GM12864 (cell line): Measurements from ENCODE around the gene CADM1.

Source experiments
- DNase-seq: peaks from one replicate; pipeline ENCODE4 v3.0.0-alpha.2; 2011; ENCODE audit warnings: low read depth
- H3K4me3 ChIP-seq: 2 replicates; pipeline ENCODE4 v1.5.1; 2011; ENCODE audit warnings: mild to moderate bottlenecking, low read depth, low read length, control low read depth
- TF ChIP-seq, protein P1 (sequence below): IDR thresholded peaks from 2 replicates; pipeline ENCODE4 v1.5.1; 2011; ENCODE audit warnings: low read depth, mild to moderate bottlenecking, moderate library complexity, low read length, control low read depth, inconsistent platforms; ENCODE audit errors: missing control alignments

CADM1 gene

DNA sequence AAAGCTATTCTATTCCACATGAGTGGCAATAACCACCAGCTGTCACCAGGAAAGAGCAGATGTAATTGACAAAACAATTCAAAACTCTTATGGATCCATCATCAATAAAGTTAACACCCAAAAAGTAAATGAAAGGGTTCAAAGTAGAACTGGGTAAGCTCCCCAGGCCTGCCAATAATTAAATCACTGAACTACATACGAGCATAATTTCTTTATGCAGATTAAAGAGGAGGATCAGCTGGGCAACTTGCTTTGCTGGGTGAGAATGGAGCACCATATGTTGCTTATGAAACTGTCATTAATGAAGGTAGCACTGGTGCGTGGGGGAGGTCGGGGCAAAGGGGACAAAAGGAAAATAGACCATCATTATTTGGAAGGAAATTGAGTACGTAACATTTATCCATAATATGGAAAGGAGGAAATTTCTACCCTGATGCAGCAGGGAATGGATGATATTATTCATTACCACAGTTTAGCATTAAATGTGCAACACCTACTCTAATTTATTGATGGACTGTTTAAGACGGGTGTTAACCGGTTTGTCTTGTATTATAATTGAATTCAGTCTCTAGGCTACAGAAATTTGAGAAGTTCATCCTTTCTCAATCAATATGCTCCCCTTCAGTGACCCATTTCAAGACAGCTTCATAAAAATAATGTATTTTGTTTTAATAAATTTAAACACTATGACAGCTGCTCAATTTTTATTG is 315.9 kb downstream of the CADM1 start:
- no peak overlapping the region for H3K4me3 ChIP-seq
- TF ChIP-seq, protein P1, sequence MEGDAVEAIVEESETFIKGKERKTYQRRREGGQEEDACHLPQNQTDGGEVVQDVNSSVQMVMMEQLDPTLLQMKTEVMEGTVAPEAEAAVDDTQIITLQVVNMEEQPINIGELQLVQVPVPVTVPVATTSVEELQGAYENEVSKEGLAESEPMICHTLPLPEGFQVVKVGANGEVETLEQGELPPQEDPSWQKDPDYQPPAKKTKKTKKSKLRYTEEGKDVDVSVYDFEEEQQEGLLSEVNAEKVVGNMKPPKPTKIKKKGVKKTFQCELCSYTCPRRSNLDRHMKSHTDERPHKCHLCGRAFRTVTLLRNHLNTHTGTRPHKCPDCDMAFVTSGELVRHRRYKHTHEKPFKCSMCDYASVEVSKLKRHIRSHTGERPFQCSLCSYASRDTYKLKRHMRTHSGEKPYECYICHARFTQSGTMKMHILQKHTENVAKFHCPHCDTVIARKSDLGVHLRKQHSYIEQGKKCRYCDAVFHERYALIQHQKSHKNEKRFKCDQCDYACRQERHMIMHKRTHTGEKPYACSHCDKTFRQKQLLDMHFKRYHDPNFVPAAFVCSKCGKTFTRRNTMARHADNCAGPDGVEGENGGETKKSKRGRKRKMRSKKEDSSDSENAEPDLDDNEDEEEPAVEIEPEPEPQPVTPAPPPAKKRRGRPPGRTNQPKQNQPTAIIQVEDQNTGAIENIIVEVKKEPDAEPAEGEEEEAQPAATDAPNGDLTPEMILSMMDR = no peak
- no peak for DNase-seq

GRCh38 chr11:115185931-115186330 is 318.3 kb downstream of the CADM1 start:
- DNase-seq = no peak
- TF ChIP-seq, protein P1 = no peak
- no peak overlapping the region for H3K4me3 ChIP-seq

GRCh38 chr11:115185507-115185906 is 318.7 kb downstream of the CADM1 start:
- DNase-seq = no peak
- H3K4me3 ChIP-seq = no peak overlapping the region
- TF ChIP-seq, protein P1 = no peak

- DNase-seq = no peak
- TF ChIP-seq, protein P1 = no peak
- no peak overlapping the region for H3K4me3 ChIP-seq
These were observed 319.3 kb downstream of the CADM1 start for GRCh38 chr11:115184901-115185300.

GRCh38 chr11:115183830-115184229 is 320.4 kb downstream of the CADM1 start:
- TF ChIP-seq, protein P1 = no peak
- H3K4me3 ChIP-seq = no peak overlapping the region
- no peak for DNase-seq

DNA sequence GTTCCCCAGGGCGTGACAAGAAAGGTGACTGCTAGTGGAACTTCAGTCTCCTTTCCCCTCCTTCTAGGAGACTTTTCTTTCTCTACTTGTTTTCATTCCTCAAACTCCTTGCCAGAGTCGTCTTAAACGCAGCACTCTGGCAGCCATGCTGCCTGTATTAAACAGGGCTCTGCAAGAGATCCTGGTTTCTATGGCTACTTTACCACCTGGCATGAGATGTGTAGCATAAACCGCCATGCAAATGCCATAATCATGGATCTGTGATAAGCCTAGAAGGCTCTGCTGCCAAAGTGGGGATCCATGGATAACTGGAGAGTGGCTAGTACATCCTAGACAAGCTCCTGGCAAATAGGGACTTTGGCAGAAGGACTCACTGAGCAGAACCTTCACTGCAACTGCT is 321.1 kb downstream of the CADM1 start:
- TF ChIP-seq, protein P1 = no peak
- no peak overlapping the region for H3K4me3 ChIP-seq
- no peak for DNase-seq

- H3K4me3 ChIP-seq = no peak overlapping the region
- no peak for DNase-seq
- TF ChIP-seq, protein P1 = no peak
These were observed 321.8 kb downstream of the CADM1 start for GRCh38 chr11:115182282-115182955.
